A549 (cell line): Measurements from ENCODE around the gene RPS6KB2. TPM values are rescaled to one million over a fixed set of nuclear protein-coding genes. Genes with fewer than 3 reads are reported as not detected.

Source experiments
- CEBPB ChIP-seq, 2 experiments: fragments of >200 bp in 1 of 2; sonication (Bioruptor Twin) in 1 of 2; formaldehyde crosslinking in 1 of 2; IDR thresholded peaks; 2 replicates each; pipeline ENCODE4 v1.6.1; 2012 to 2016
- CHD2 ChIP-seq: fragments of 150-350 bp; IDR thresholded peaks from 2 replicates; pipeline ENCODE4 v1.6.1; 2014; ENCODE audit warnings: low read length; ENCODE audit not compliant: partially characterized antibody
- EHMT2 ChIP-seq: fragments of 200-600 bp; sonication (generic); IDR thresholded peaks from 2 replicates; pipeline ENCODE4 v1.6.1; 2016; ENCODE audit warnings: antibody characterized with exemption, low read depth, mild to moderate bottlenecking, moderate library complexity
- EP300 ChIP-seq, 2 experiments: fragments of >200 bp; sonication (Bioruptor Twin); formaldehyde crosslinking; IDR thresholded peaks; 2 replicates in 1 of 2; 3 replicates in 1 of 2; pipeline ENCODE4 v1.6.1; 2016 to 2017
- FOSL2 ChIP-seq, 2 experiments: fragments of 450-650 bp in 1 of 2; fragments of >200 bp in 1 of 2; sonication (Bioruptor Twin) in 1 of 2; formaldehyde crosslinking; IDR thresholded peaks; 2 replicates each; pipeline versions ENCODE4 v1.5.0 to v1.6.1; 2016 to 2020; ENCODE audit warnings: mild to moderate bottlenecking in 1 of 2, moderate library complexity in 1 of 2
- GATA3 ChIP-seq: IDR thresholded peaks from 2 replicates; pipeline ENCODE4 v1.6.1; 2012; ENCODE audit warnings: borderline replicate concordance
- HOXB13 ChIP-seq: fragments of 250-450 bp; sonication (Bioruptor Pico); IDR thresholded peaks from 2 replicates; pipeline ENCODE4 v1.5.0; 2020; ENCODE audit warnings: low read depth, mild to moderate bottlenecking, moderate library complexity
- NFE2L2 ChIP-seq: fragments of 150-350 bp; conservative IDR thresholded peaks from 2 replicates; pipeline ENCODE4 v1.6.1; 2014; ENCODE audit warnings: low read length
- PHF8 ChIP-seq: fragments of 200-600 bp; sonication (generic); IDR thresholded peaks from 2 replicates; pipeline ENCODE4 v1.6.1; 2016; ENCODE audit warnings: low read depth, mild to moderate bottlenecking, antibody characterized with exemption, moderate library complexity, borderline replicate concordance
- POLR2AphosphoS2 ChIP-seq: conservative IDR thresholded peaks from 2 replicates; pipeline ENCODE4 v1.6.1; 2012; ENCODE audit warnings: low read length, improper control_type of control experiment, inconsistent platforms
- RARB ChIP-seq: fragments of 250-450 bp; sonication (Bioruptor Pico); IDR thresholded peaks from 2 replicates; pipeline ENCODE4 v1.8.0; 2021; ENCODE audit warnings: mild to moderate bottlenecking, moderate library complexity
- RCOR1 ChIP-seq: fragments of 150-350 bp; IDR thresholded peaks from 2 replicates; pipeline ENCODE4 v1.6.1; 2014; ENCODE audit warnings: antibody characterized with exemption, low read length, low read depth
- RNF2 ChIP-seq: fragments of 200-600 bp; sonication (generic); IDR thresholded peaks from 2 replicates; pipeline ENCODE4 v1.6.1; 2016; ENCODE audit warnings: low read depth, mild to moderate bottlenecking, antibody characterized with exemption, moderate library complexity, borderline replicate concordance
- SREBF2 ChIP-seq: fragments of 450-650 bp; IDR thresholded peaks from 2 replicates; pipeline ENCODE4 v1.6.1; 2014; ENCODE audit warnings: mild to moderate bottlenecking, moderate library complexity
- TFCP2L1 ChIP-seq: fragments of 250-450 bp; sonication (Bioruptor Pico); IDR thresholded peaks from 2 replicates; pipeline ENCODE4 v1.5.0; 2021; ENCODE audit warnings: mild to moderate bottlenecking
- ZC3H11A ChIP-seq: fragments of 450-650 bp; IDR thresholded peaks from 2 replicates; pipeline ENCODE4 v1.6.1; 2014; ENCODE audit warnings: antibody characterized with exemption, mild to moderate bottlenecking
- ZFP36 ChIP-seq: fragments of 450-650 bp; IDR thresholded peaks from 2 replicates; pipeline ENCODE4 v1.6.1; 2014; ENCODE audit warnings: borderline replicate concordance; ENCODE audit not compliant: partially characterized antibody
- ZNF302 ChIP-seq: fragments of 250-450 bp; sonication (Bioruptor Pico); IDR thresholded peaks from 2 replicates; pipeline ENCODE4 v1.9.0; 2021; ENCODE audit warnings: inconsistent platforms, mild to moderate bottlenecking, moderate library complexity
- ZSCAN20 ChIP-seq: fragments of 250-450 bp; sonication (Bioruptor Pico); IDR thresholded peaks from 2 replicates; pipeline ENCODE4 v1.8.0; 2022; ENCODE audit warnings: mild to moderate bottlenecking, moderate library complexity
- polyA plus RNA-seq, 4 experiments: library from polyadenylated mRNA; depleted of rRNA in 3 of 4; stranded (reverse); fragments of >200 nt; fragmentation: RNase III in 1 of 4; extraction: RNeasy Plus Mini Kit Qiagen cat#74134 plus additional on column Dnase treatment in 1 of 4; gene quantifications; 2 replicates in 3 of 4; 3 replicates in 1 of 4; pipeline ENCODE4 v1.2.3, GENCODE V29; 2011 to 2017
- TF ChIP-seq, protein P1 (sequence below): fragments of 200-600 bp; sonication (generic); IDR thresholded peaks from 2 replicates; pipeline ENCODE4 v1.6.1; 2016; ENCODE audit warnings: antibody characterized with exemption, mild to moderate bottlenecking, moderate library complexity
- TF ChIP-seq, protein P2 (sequence below): IDR thresholded peaks from 2 replicates; pipeline ENCODE4 v1.6.1; 2012
- TF ChIP-seq, protein P3 (sequence below): fragments of 250-450 bp; sonication (Bioruptor Pico); IDR thresholded peaks from 2 replicates; pipeline ENCODE4 v1.5.0; 2020; ENCODE audit warnings: low read depth, mild to moderate bottlenecking, moderate library complexity
- TF ChIP-seq, protein P4 (sequence below): fragments of >200 bp; sonication (Bioruptor Twin); formaldehyde crosslinking; IDR thresholded peaks from 3 replicates; pipeline ENCODE4 v1.6.1; 2016

The RPS6KB2 gene
- polyA plus RNA-seq, 2 of the 4 experiments (the other 2 are of a cell fraction), result 40.9 to 47.9 TPM

DNA sequence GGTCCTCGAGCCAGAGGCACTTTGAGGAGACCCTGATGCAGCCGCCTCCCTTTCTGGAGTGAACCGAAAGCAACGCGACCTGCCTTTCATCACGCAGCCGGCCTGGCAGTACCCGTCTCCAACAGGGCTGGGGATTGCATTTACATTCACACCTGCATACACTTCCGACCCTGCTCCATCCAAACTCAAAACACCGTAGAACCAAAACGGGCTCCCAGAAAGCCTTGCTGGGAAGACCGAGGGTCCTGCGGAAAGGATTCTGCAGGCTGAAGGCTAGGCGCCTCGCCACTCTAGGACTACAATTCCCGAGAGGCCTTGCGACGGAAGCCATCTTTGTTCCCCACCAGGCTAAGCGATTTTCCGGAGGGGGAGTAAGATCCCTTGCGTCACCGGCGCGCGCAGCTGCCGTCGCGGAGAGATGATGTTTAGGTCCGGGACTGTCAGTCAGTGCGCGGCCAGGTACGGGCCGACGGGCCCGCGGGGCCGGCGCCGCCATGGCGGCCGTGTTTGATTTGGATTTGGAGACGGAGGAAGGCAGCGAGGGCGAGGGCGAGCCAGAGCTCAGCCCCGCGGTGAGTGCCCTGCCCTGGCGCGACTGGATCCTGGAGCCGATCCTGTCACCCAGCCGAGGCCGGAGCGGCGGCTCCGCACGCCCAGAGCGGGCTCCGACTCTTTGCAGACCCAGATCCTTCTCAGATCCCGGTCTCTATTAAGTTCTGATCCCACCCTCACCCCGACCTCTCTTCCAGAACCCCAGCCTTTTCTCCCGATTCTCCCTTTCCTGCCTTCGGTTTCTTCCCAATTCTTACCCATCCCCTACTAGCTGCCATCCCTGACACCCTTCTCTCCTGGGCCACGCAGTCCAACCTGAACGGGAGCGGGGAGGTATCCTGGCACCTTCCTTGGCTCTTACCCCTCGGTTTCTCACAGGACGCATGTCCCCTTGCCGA lies at the start of gene RPS6KB2 (continued):
- no peak for TF ChIP-seq RARB (CRISPR knock-in tag)
- no peak for TF ChIP-seq ZFP36
- no peak for TF ChIP-seq TFCP2L1 (CRISPR knock-in tag)
- TF ChIP-seq PHF8, result peak; percentile 95
- peak; percentile 32 to 76; a peak in 2 of 4 replicates for TF ChIP-seq CEBPB (IDR thresholded peaks at IDR 0.05)
- no peak for TF ChIP-seq NFE2L2
- TF ChIP-seq ZNF302 (CRISPR knock-in tag), result no peak
- no peak for TF ChIP-seq HOXB13 (CRISPR knock-in tag)
- no peak for TF ChIP-seq FOSL2 (IDR thresholded peaks at IDR 0.05)
- 0 out of 2 replicates have a peak, but pooled peaks have one; percentile 24 for TF ChIP-seq FOSL2 (CRISPR knock-in tag; IDR thresholded peaks at IDR 0.05)
- TF ChIP-seq ZC3H11A, result no peak
- no peak for TF ChIP-seq POLR2AphosphoS2
- no peak for TF ChIP-seq EHMT2
- TF ChIP-seq, protein P1, sequence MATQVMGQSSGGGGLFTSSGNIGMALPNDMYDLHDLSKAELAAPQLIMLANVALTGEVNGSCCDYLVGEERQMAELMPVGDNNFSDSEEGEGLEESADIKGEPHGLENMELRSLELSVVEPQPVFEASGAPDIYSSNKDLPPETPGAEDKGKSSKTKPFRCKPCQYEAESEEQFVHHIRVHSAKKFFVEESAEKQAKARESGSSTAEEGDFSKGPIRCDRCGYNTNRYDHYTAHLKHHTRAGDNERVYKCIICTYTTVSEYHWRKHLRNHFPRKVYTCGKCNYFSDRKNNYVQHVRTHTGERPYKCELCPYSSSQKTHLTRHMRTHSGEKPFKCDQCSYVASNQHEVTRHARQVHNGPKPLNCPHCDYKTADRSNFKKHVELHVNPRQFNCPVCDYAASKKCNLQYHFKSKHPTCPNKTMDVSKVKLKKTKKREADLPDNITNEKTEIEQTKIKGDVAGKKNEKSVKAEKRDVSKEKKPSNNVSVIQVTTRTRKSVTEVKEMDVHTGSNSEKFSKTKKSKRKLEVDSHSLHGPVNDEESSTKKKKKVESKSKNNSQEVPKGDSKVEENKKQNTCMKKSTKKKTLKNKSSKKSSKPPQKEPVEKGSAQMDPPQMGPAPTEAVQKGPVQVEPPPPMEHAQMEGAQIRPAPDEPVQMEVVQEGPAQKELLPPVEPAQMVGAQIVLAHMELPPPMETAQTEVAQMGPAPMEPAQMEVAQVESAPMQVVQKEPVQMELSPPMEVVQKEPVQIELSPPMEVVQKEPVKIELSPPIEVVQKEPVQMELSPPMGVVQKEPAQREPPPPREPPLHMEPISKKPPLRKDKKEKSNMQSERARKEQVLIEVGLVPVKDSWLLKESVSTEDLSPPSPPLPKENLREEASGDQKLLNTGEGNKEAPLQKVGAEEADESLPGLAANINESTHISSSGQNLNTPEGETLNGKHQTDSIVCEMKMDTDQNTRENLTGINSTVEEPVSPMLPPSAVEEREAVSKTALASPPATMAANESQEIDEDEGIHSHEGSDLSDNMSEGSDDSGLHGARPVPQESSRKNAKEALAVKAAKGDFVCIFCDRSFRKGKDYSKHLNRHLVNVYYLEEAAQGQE, result no peak; the same call in 1 of the 2 replicates
- TF ChIP-seq, protein P2, sequence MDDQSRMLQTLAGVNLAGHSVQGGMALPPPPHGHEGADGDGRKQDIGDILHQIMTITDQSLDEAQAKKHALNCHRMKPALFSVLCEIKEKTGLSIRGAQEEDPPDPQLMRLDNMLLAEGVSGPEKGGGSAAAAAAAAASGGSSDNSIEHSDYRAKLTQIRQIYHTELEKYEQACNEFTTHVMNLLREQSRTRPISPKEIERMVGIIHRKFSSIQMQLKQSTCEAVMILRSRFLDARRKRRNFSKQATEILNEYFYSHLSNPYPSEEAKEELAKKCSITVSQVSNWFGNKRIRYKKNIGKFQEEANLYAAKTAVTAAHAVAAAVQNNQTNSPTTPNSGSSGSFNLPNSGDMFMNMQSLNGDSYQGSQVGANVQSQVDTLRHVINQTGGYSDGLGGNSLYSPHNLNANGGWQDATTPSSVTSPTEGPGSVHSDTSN, result peak; percentile 80
- TF ChIP-seq ZSCAN20 (CRISPR knock-in tag), result no peak
- no peak for TF ChIP-seq CHD2
- no peak for TF ChIP-seq RNF2
- TF ChIP-seq EP300 (IDR thresholded peaks at IDR 0.05), result no peak
- TF ChIP-seq, protein P3, sequence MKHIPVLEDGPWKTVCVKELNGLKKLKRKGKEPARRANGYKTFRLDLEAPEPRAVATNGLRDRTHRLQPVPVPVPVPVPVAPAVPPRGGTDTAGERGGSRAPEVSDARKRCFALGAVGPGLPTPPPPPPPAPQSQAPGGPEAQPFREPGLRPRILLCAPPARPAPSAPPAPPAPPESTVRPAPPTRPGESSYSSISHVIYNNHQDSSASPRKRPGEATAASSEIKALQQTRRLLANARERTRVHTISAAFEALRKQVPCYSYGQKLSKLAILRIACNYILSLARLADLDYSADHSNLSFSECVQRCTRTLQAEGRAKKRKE (CRISPR knock-in tag), result no peak
- TF ChIP-seq, protein P4, sequence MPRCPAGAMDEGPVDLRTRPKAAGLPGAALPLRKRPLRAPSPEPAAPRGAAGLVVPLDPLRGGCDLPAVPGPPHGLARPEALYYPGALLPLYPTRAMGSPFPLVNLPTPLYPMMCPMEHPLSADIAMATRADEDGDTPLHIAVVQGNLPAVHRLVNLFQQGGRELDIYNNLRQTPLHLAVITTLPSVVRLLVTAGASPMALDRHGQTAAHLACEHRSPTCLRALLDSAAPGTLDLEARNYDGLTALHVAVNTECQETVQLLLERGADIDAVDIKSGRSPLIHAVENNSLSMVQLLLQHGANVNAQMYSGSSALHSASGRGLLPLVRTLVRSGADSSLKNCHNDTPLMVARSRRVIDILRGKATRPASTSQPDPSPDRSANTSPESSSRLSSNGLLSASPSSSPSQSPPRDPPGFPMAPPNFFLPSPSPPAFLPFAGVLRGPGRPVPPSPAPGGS, result 0 out of 3 replicates have a peak, but pooled peaks have one; percentile 51
- TF ChIP-seq GATA3, result no peak
- no peak for TF ChIP-seq SREBF2
- no peak for TF ChIP-seq RCOR1
- TF ChIP-seq, all 56 proteins: peak for 11
